Breast epithelium (tissue), 4 donors: ENCODE data around the gene TAF1. TPM values are rescaled to one million over a fixed set of nuclear protein-coding genes. Genes with fewer than 3 reads are reported as not detected.
"Not testable (repeated sequence)": the region's sequence is repeated elsewhere in the genome, so short reads cannot be mapped to it uniquely, and the experiment has no call there.

Experiments used
- DNase-seq, 2 donors: peaks; one replicate each; pipeline ENCODE4 v3.0.0-alpha.2; 2019; ENCODE audit warnings: low spot score in 2 of 2
- H3K27ac ChIP-seq, 2 donors: fragments of 200-600 bp; sonication (generic) in 1 of 2; one replicate each; pipeline ENCODE4 v1.5.1; 2016 to 2019; ENCODE audit warnings: mild to moderate bottlenecking in 1 of 2
- H3K27me3 ChIP-seq, 2 donors: fragments of 200-600 bp; sonication (generic) in 1 of 2; one replicate each; pipeline versions ENCODE4 v1.5.1 to v1.6.0; 2017 to 2019; ENCODE audit warnings: control low read depth in 1 of 2, mild to moderate bottlenecking in 1 of 2
- H3K36me3 ChIP-seq: fragments of 200-600 bp; one replicate; pipeline ENCODE4 v1.5.1; 2019
- H3K4me1 ChIP-seq, 2 donors: fragments of 200-600 bp; sonication (generic); one replicate each; pipeline ENCODE4 v1.5.1; 2016 to 2019; ENCODE audit warnings: control low read depth in 1 of 2
- H3K4me3 ChIP-seq, 3 donors: fragments of 200-600 bp; sonication (generic); 1 replicate in 2 of 3; 2 replicates in 1 of 3; pipeline ENCODE4 v1.5.1; 2016 to 2019; ENCODE audit warnings: mild to moderate bottlenecking in 3 of 3, moderate library complexity in 2 of 3
- H3K9me3 ChIP-seq, 2 donors: fragments of 200-600 bp; sonication (generic) in 1 of 2; one replicate each; pipeline ENCODE4 v1.5.1; 2016 to 2019; ENCODE audit warnings: control low read depth in 1 of 2
- CTCF ChIP-seq, 3 donors: fragments of 450-650 bp; IDR thresholded peaks; one replicate each; pipeline ENCODE4 v1.5.1; 2016 to 2017; ENCODE audit warnings: antibody characterized with exemption in 3 of 3, mild to moderate bottlenecking in 3 of 3, moderate library complexity in 3 of 3
- POLR2A ChIP-seq: fragments of 450-650 bp; IDR thresholded peaks from one replicate; pipeline ENCODE4 v1.6.1; 2016; ENCODE audit warnings: antibody characterized with exemption, mild to moderate bottlenecking, moderate library complexity
- POLR2AphosphoS5 ChIP-seq, 3 donors: sonication (generic); formaldehyde crosslinking; IDR thresholded peaks; one replicate each; pipeline ENCODE4 v1.6.1; 2017; ENCODE audit warnings: antibody characterized with exemption in 3 of 3
- intact Hi-C: fragments of 100-400 bp; cut with DNase I; formaldehyde crosslinking; loops from one replicate; pipeline ENCODE4 v1.15.1; 2023; ENCODE audit warnings: low total_unique reads
- total RNA-seq, 3 donors: library from RNA; depleted of rRNA; stranded (reverse); fragments of >200 nt; gene quantifications; one replicate each; pipeline ENCODE4 v1.1.0, GENCODE V29; 2016

The TAF1 gene
- total RNA-seq, 3 donors from 2014 or later: 54.4 to 71.0 (median 60.6) TPM

GRCh38 chrX:71366674-71367256, 608 bp downstream of the TAF1 start:
- intact Hi-C loops: no loop called here

GRCh38 chrX:71367396-71367795, 1.2 kb downstream of the TAF1 start:
- peak overlapping the region; percentile 67 to 83 (median 69) for H3K4me3 ChIP-seq
- intact Hi-C loops: no loop called here

More at GRCh38 chrX:71366674-71367256, 608 bp downstream of the TAF1 start:
- Histone ChIP-seq H3K9me3 (peaks cover 0 to 5% of the 10 kb centered on the region in 2 donors), H3K27me3 (peaks cover 0 to 7% of the 10 kb centered on the region in 2 donors), H3K4me3 (peak overlapping the region; percentile 67 to 83 (median 69)), H3K4me1 (no peaks in the 10 kb centered on the region), H3K36me3 (no peaks in the 10 kb centered on the region), H3K27ac (peak overlapping the region; percentile 91 to 98)
- TF ChIP-seq CTCF (IDR thresholded peaks at IDR 0.05): no peak
- TF ChIP-seq POLR2AphosphoS5 (IDR thresholded peaks at IDR 0.05): no peak
- no peak for TF ChIP-seq POLR2A
- DNase-seq: no peak

GRCh38 chrX:71372388-71372787, 6.2 kb downstream of the TAF1 start:
- DNase-seq: no peak

More at GRCh38 chrX:71367396-71367795, 1.2 kb downstream of the TAF1 start:
- Histone ChIP-seq H3K27ac (peak overlapping the region; percentile 91 to 98), H3K36me3 (no peaks in the 10 kb centered on the region), H3K4me1 (no peaks in the 10 kb centered on the region), H3K27me3 (peaks cover 0 to 7% of the 10 kb centered on the region in 2 donors), H3K9me3 (peaks cover 0 to 5% of the 10 kb centered on the region in 2 donors)
- TF ChIP-seq POLR2AphosphoS5 (IDR thresholded peaks at IDR 0.05): no peak
- no peak for TF ChIP-seq CTCF (IDR thresholded peaks at IDR 0.05)
- no peak for TF ChIP-seq POLR2A
- DNase-seq: no peak

GRCh38 chrX:71378732-71379131, 12.6 kb downstream of the TAF1 start:
- Histone ChIP-seq H3K36me3 (no peaks in the 10 kb centered on the region), H3K4me1 (no peaks in the 10 kb centered on the region), H3K9me3 (no peaks in the 10 kb centered on the region), H3K27me3 (peaks cover 0 to 28% of the 10 kb centered on the region in 2 donors), H3K27ac (no peak overlapping the region), H3K4me3 (no peak overlapping the region)
- TF ChIP-seq POLR2AphosphoS5 (IDR thresholded peaks at IDR 0.05) (no peak), POLR2A (no peak), CTCF (IDR thresholded peaks at IDR 0.05) (no peak)
- DNase-seq: no peak
- intact Hi-C loops: no loop called here

More at GRCh38 chrX:71372388-71372787, 6.2 kb downstream of the TAF1 start:
- no peaks in the 10 kb centered on the region for H3K4me1 ChIP-seq
- TF ChIP-seq CTCF (IDR thresholded peaks at IDR 0.05) (no peak), POLR2AphosphoS5 (IDR thresholded peaks at IDR 0.05) (no peak), POLR2A (no peak)
- peaks cover 0 to 14% of the 10 kb centered on the region in 2 donors for H3K27me3 ChIP-seq
- no peak overlapping the region for H3K27ac ChIP-seq
- H3K4me3 ChIP-seq: no peak overlapping the region
- H3K9me3 ChIP-seq: no peaks in the 10 kb centered on the region
- H3K36me3 ChIP-seq: no peaks in the 10 kb centered on the region
- intact Hi-C loops: no loop called here

- H3K36me3 ChIP-seq, H3K4me1 ChIP-seq, H3K27ac ChIP-seq, DNase-seq, intact Hi-C loops, H3K4me3 ChIP-seq, H3K9me3 ChIP-seq: not testable (repeated sequence)
- peaks cover 0 to 22% of the 10 kb centered on the region in 2 donors for H3K27me3 ChIP-seq
Measured at GRCh38 chrX:71391725-71392124, 25.6 kb downstream of the TAF1 start.
